Measurements from ENCODE around the gene SPR. TPM values are rescaled to one million over a fixed set of nuclear protein-coding genes. Genes with fewer than 3 reads are reported as not detected.
A peak's percentile ranks its signal among the peaks of the same experiment; 100 is the strongest.

Gene SPR
- total and polyA plus RNA-seq, 2 of the 13 experiments (the other 11 are each of a cell fraction or from before 2014, with no cell fraction given), result 34.0 to 96.0 TPM

- TF ChIP-seq HNRNPUL1 (IDR thresholded peaks at IDR 0.05; ENCODE audit: low read depth, low read length) (no peak), ARID5B (CRISPR knock-in tag; IDR thresholded peaks at IDR 0.05) (peak; percentile 24; the same call in 1 of the 2 replicates), SCMH1 (CRISPR knock-in tag; IDR thresholded peaks at IDR 0.05; ENCODE audit: borderline replicate concordance) (no peak), RARA (CRISPR knock-in tag; IDR thresholded peaks at IDR 0.05) (peak; percentile 26; the same call in 1 of the 2 replicates), CBX5 (CRISPR knock-in tag; IDR thresholded peaks at IDR 0.05; ENCODE audit: borderline replicate concordance) (peak; percentile 81; the same call in 1 of the 2 replicates), ZFX (CRISPR knock-in tag; IDR thresholded peaks at IDR 0.05; ENCODE audit: low read depth) (no peak), ZNF598 (CRISPR knock-in tag; IDR thresholded peaks at IDR 0.05; ENCODE audit: borderline replicate concordance) (no peak), BRCA1 (CRISPR knock-in tag; IDR thresholded peaks at IDR 0.05) (no peak; the same call in 1 of the 2 replicates), PITX1 (CRISPR knock-in tag; IDR thresholded peaks at IDR 0.05) (no peak; the same call in 1 of the 2 replicates), ZNF761 (CRISPR knock-in tag; conservative IDR thresholded peaks at IDR 0.05) (0 out of 2 replicates have a peak, but pooled peaks have one; percentile 17), ZNF577 (CRISPR knock-in tag; IDR thresholded peaks at IDR 0.05; ENCODE audit: borderline replicate concordance, low read depth) (no peak), PAWR (CRISPR knock-in tag; IDR thresholded peaks at IDR 0.05; ENCODE audit: borderline replicate concordance) (no peak), TRIM24 (CRISPR knock-in tag; IDR thresholded peaks at IDR 0.05) (no peak), ADNP (CRISPR knock-in tag; IDR thresholded peaks at IDR 0.05) (no peak), ZNF337 (CRISPR knock-in tag; IDR thresholded peaks at IDR 0.05; ENCODE audit: borderline replicate concordance, low read depth) (peak; percentile 30; the same call in 1 of the 2 replicates), MYNN (CRISPR knock-in tag; IDR thresholded peaks at IDR 0.05; ENCODE audit: low read depth) (no peak), ZNF792 (CRISPR knock-in tag; IDR thresholded peaks at IDR 0.05) (no peak), SMAD9 (CRISPR knock-in tag; IDR thresholded peaks at IDR 0.05) (no peak), GABPB1 (CRISPR knock-in tag; IDR thresholded peaks at IDR 0.05) (no peak; the same call in 1 of the 2 replicates)
- TF ChIP-seq, protein P1, sequence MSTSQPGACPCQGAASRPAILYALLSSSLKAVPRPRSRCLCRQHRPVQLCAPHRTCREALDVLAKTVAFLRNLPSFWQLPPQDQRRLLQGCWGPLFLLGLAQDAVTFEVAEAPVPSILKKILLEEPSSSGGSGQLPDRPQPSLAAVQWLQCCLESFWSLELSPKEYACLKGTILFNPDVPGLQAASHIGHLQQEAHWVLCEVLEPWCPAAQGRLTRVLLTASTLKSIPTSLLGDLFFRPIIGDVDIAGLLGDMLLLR (CRISPR knock-in tag; IDR thresholded peaks at IDR 0.05), result peak; percentile 26; the same call in 1 of the 2 replicates
- TF ChIP-seq, protein P2, sequence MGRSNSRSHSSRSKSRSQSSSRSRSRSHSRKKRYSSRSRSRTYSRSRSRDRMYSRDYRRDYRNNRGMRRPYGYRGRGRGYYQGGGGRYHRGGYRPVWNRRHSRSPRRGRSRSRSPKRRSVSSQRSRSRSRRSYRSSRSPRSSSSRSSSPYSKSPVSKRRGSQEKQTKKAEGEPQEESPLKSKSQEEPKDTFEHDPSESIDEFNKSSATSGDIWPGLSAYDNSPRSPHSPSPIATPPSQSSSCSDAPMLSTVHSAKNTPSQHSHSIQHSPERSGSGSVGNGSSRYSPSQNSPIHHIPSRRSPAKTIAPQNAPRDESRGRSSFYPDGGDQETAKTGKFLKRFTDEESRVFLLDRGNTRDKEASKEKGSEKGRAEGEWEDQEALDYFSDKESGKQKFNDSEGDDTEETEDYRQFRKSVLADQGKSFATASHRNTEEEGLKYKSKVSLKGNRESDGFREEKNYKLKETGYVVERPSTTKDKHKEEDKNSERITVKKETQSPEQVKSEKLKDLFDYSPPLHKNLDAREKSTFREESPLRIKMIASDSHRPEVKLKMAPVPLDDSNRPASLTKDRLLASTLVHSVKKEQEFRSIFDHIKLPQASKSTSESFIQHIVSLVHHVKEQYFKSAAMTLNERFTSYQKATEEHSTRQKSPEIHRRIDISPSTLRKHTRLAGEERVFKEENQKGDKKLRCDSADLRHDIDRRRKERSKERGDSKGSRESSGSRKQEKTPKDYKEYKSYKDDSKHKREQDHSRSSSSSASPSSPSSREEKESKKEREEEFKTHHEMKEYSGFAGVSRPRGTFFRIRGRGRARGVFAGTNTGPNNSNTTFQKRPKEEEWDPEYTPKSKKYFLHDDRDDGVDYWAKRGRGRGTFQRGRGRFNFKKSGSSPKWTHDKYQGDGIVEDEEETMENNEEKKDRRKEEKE (IDR thresholded peaks at IDR 0.05), result no peak
- TF ChIP-seq, protein P3, sequence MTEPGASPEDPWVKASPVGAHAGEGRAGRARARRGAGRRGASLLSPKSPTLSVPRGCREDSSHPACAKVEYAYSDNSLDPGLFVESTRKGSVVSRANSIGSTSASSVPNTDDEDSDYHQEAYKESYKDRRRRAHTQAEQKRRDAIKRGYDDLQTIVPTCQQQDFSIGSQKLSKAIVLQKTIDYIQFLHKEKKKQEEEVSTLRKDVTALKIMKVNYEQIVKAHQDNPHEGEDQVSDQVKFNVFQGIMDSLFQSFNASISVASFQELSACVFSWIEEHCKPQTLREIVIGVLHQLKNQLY (CRISPR knock-in tag; IDR thresholded peaks at IDR 0.05), result no peak; the same call in 1 of the 2 replicates
These were observed 681 bp downstream of the SPR start (continued) for GRCh38 chr2:72887740-72888437.
